NOMO-1 (cell line): ENCODE results near the gene OR56A4.
"Not testable (repeated sequence)": the region's sequence is repeated elsewhere in the genome, so short reads cannot be mapped to it uniquely, and the experiment has no call there.

Source experiments
- DNase-seq, 2 experiments: peaks; one replicate each; lab custom pipeline; 2025; ENCODE audit not compliant: unreplicated experiment in 2 of 2; lab: John Stamatoyannopoulos, UW

Gene OR56A4

GRCh38 chr11:5966958-5967357, 39.8 kb downstream of the OR56A4 start:
- DNase-seq: no peak

DNA sequence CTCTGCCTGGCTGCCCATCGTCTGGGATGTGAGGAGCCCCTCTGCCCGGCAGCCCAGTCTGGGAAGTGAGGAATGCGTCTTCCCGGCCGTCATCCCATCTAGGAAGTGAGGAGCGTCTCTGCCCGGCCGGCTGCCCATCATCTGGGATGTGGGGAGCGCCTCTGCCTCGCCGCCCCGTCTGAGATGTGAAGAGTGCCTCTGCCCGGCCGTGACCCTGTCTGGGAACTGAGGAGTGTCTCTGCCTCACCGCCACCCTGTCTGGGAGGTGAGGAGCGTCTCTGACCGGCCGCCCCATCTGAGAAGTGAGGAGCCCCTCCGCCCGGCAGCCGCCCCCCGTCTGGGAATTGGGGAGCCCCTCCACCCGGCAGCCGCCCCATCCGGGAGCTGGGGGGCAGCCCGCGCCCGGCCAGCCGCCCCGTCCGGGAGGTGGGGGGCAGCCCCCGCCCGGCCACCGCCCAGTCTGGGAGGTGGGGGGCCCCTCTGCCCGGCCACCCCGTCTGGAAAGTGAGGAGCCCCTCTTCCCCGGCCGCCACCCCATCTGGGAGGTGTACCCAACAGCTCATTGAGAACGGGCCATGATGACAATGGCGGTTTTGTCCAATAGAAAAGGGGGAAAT, 45.9 kb downstream of the OR56A4 start:
- DNase-seq: not testable (repeated sequence)

DNA sequence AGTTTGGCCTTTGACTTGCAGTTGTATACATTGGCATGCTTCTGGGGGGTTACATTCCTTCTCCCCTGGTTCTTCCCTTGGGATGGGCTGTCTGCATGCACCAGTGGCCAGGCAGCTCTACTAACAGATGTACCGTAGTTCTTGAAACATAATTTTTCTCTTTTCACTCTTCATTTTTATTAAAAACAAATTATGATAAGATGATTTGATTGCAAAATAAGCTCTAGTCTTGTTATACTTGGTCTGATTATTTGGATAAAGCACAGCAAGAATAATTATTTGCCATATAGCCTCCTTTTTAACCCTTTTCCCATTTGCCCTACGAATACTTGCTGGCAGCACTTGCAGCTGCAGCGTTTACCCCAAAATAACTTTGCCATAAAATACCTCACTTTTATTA, 51.2 kb downstream of the OR56A4 start:
- no peak for DNase-seq
